HG02970 (cell line): ENCODE measurements around the gene CMIP.

Experiments used
- ATAC-seq: cut with Tn5 transposase; IDR thresholded peaks from one replicate; pipeline ENCODE4 v1.9.1; 2021; ENCODE audit warnings: mild to moderate bottlenecking, moderate library complexity, moderate number of reproducible peaks; ENCODE audit not compliant: unreplicated experiment, low FRiP score

The CMIP gene

DNA sequence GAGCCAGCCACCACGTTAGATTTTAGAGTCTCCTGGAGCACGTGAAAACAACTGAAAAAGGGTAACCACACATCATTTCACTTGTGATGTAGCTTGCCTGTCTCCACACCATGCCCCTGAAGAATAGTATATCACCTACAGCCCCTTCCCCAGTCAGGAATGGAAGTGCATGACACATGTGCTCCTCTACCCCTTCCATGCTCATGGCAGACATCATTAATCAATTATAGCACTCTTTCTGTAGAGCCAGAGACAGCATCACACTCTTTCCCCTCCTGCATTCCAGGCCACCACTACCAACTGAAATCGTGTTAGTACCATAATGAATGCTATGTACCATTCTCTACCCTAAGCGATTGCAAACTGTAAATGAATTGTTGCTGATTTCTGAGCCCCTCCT is 221.0 kb downstream of the CMIP start:
- no peak for ATAC-seq

- ATAC-seq = no peak
Measured at GRCh38 chr16:81666113-81666512, 221.5 kb downstream of the CMIP start.

- no peak for ATAC-seq
Measured at GRCh38 chr16:81668243-81669097, 223.9 kb downstream of the CMIP start.

DNA sequence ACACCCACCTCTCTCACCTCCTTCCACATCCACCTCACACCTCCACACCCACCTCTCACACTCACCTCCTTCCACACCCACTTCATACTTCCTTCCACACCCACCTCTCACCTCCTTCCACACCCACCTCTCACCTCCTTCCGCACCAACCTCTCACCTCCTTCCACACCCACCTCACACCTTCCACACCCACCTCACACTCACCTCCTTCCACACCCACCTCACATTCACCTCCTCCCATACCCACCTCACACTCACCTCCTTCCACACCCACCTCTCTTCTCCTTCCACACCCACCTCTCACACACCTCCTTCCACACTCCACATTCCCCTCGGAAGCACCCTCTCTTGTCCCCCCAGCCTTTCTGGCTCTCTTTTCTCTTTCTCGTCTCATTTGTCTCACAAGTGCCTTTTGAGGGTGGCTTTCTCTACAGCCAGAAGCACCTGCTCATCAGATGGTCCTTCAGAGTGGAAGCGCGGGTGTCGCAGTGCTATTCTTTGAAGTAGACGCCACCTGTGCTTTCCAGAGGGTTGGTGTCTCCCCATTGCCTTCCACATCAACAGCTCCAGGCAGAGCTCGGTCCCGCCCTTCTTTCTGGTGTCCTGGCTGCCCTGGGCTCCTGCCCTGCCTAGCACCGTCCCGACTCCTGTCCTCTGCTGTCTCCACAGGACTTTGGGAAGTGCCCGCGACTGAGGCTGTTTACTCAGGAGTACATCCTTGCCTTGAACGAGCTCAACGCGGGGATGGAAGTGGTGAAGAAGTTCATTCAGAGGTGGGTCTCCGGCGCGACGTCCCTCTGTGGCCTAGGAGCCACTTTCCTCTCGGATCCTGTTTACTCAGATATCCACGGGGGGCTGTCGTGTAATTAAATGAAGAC is 225.1 kb downstream of the CMIP start:
- ATAC-seq = no peak

DNA sequence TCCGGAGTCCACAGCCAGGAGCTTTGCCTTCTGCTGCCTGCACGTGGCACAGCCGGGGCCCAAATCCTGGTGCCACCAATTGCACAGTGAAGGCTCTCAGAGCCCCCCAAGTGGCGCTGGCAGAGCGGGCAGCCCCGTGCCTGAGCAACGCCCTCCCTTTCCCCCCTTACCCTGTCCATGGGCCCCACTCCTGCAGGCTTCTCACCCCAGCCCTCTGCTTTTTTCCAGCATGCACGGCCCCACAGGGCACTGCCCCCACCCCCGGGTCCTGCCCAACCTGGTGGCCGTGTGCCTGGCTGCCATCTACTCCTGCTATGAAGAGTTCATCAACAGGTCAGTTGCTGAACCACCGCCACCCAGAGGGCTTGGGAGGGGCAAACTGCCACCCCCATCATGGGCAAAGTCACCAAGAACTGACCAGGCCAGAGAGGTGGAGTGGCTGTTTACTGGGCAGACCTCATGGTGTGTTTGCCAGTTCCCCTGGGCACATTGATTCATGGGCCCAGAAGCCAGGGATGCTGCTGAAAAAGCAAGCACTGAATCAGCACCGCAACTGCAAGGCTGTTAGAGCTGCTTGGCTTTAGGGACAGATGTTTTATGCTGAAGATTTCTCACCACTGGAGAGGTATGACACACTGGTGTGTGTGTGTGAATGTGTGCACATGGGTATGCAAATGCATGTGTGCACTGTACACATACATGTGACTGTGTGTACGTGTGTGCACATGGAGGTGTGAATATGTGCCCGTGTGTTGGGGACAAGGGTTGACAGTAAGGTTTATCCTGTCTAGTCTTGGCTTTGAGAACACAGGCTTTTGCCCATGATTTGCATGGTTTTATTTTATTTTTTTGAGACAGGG is 227.4 kb downstream of the CMIP start:
- no peak for ATAC-seq

DNA sequence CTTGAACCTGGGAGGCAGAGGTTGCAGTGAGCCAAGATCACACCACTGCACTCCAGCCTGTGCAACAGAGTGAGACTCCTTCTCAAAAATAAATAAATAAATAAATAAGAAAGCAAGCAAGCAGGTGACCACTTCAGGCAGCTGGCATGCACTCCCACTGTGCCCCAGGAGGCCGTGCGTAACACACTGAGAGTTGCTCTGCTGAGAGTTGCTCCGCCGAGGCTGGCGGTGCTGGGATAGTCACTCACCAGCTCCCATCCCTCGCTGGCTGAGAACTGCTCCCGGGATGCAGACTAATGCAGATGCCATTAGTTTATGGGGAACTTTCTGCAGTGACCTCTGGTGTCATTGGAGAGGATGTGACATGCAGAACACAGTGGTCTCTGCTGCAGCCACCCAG is 228.8 kb downstream of the CMIP start:
- ATAC-seq = no peak

DNA sequence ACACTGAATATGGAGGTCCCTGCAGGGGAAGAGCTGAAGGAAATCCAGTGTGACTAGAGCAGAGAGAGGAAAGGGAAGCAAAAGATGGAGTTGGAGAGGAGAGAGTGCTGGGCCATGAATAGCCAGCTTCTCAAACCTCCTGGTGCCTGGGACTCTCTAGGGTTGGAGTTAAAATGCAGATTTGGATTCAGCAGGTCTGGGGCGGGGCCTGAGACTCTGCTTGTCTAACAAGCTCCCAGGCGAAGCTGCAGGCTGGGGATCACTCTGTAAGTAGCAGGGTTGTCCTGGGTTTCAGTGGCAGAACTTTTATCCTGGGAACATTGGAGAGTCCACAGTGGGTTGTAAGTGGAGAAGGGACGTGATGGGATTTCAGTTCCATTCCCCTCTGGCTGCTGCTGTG is 231.1 kb downstream of the CMIP start:
- no peak for ATAC-seq

DNA sequence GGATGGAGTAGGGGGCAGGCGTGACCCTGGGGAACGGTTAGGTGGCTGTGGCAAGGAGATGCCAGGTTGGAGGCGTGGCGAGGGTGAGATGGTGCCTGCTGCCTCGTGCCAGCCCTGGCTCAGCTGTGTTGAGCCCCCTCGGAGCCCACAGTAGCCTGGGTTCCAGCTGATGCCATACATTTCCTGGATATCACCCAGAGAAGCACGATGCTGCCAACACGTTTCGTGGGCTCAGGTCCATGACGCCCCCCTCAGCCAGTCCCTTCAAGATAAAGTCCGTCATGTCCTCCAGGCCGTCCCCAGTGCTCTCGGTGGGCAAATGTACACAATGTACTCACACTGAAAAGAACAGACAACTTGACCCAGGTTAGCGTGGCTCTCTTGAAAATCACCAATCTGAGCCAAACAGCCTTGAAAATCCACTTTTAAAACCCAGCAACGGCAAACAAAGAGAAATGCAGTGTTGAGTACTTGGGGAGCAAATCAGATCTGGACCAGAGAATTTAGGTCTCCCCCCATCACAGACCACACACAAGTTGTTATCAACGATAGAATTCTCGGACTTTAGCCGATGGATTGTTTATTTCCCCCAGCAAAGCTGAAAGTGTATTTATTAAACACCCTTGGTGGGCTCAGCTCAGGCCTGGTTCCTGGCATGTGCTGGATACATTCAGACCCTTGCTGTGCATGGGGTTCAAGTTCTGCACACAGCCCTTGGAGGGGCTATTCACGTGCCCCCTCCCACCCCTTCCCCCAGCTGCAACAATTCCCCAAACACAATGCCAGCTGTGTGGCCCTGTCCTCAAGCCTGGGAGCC is 231.7 kb downstream of the CMIP start:
- no peak for ATAC-seq

GRCh38 chr16:81676883-81677737 is 232.5 kb downstream of the CMIP start:
- no peak for ATAC-seq

- no peak for ATAC-seq
Measured at GRCh38 chr16:81678326-81679095, 233.9 kb downstream of the CMIP start.

DNA sequence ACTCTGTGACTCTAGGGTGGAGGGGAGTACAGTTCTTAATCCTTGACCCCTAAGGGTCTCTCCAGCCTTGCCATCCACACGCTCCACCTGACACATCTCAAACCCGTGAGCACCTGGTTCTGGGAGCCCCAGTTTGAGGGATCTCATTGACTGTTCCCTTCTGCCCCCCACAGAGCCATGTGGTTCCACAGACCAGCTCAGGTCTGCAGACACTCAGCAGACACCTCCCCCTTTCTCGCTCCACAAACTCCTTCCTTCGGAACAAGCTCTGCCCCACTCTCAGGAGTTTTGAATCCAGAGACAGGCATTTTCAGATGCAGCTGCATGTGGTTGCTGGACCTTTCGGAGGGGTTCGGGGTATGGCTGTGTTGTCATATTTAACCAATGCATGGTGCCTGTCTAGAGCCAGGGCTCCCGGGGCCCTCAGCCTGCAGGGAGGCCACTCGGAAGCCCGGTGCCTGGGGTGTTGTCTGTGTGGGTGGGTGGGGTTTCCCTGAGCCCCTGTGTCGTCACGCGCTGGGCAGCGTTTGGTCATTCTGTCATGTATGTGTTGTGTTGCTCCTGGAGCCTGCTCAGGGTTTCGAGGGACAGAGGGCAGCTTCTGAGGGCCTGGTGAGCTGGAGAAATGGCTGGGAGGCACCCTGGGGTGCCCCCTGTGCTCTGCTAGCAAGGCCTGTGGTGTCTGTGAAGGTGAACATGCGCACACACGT is 235.3 kb downstream of the CMIP start:
- ATAC-seq = no peak

DNA sequence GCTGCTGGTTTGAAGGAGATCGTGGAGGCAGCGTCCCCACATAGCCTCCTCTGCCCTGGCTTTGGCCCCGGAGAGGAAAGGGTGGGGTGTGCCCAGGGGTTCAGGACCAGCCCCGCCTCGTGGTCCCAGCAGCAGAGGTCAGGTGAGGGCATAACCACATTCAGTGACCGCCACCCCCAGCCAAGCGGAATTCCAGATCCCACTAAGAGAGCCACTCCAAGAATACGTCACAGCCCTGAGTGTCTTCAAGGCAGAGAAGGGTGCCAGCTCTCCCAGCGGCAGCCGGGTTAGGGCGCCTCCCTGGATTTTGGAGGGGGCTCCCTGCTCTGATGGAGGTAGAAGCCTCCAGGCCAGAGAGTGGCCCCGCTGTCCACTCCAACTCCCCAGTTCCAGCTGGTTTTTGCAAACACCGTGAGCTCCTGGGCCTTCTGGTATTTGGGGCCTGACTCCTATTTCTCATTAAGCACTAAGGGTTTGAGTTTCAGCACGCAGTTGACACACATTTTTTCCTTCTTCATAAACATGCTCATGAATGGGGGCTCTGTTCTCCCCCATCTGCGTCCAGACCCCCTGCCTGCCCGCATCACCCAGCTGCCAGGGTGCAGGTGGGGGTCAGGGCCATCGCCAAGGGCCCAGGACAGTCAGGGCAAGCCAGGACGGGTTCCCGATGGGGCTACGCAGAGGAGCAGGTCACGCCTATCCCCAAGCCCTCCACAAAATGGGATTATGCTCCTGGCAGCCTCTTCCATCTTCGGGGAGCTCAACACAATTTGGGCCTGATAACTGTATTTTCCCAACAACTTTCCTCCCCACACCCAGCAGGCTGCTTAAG is 236.1 kb downstream of the CMIP start:
- no peak for ATAC-seq

- no peak for ATAC-seq
Measured at GRCh38 chr16:81681311-81681710, 236.7 kb downstream of the CMIP start.

GRCh38 chr16:81684242-81684837 is 239.7 kb downstream of the CMIP start:
- no peak for ATAC-seq

GRCh38 chr16:81684901-81685300 is 240.3 kb downstream of the CMIP start:
- no peak for ATAC-seq

- no peak for ATAC-seq
Measured at GRCh38 chr16:81686391-81687130, 242.0 kb downstream of the CMIP start.
